Transverse colon (tissue), 4 donors: ENCODE measurements around the gene GLI1.

Experiments
- POLR2A ChIP-seq: fragments of 450-650 bp; IDR thresholded peaks from one replicate; pipeline ENCODE4 v1.6.1; 2016; ENCODE audit warnings: antibody characterized with exemption, mild to moderate bottlenecking, moderate library complexity
- POLR2AphosphoS5 ChIP-seq, 3 donors: sonication (generic); formaldehyde crosslinking; IDR thresholded peaks; one replicate each; pipeline ENCODE4 v1.6.1; 2016; ENCODE audit warnings: antibody characterized with exemption in 3 of 3
- TF ChIP-seq, protein P1 (sequence below), 5 experiments: fragments of 200-600 bp in 3 of 5; fragments of 450-650 bp in 2 of 5; sonication (generic) in 3 of 5; IDR thresholded peaks; 1 replicate in 2 of 5; 2 replicates in 3 of 5; pipeline ENCODE4 v1.5.1; 2016 to 2017; ENCODE audit warnings: antibody characterized with exemption in 5 of 5, inconsistent platforms in 3 of 5, mild to moderate bottlenecking in 2 of 5, moderate library complexity in 1 of 5

DNA sequence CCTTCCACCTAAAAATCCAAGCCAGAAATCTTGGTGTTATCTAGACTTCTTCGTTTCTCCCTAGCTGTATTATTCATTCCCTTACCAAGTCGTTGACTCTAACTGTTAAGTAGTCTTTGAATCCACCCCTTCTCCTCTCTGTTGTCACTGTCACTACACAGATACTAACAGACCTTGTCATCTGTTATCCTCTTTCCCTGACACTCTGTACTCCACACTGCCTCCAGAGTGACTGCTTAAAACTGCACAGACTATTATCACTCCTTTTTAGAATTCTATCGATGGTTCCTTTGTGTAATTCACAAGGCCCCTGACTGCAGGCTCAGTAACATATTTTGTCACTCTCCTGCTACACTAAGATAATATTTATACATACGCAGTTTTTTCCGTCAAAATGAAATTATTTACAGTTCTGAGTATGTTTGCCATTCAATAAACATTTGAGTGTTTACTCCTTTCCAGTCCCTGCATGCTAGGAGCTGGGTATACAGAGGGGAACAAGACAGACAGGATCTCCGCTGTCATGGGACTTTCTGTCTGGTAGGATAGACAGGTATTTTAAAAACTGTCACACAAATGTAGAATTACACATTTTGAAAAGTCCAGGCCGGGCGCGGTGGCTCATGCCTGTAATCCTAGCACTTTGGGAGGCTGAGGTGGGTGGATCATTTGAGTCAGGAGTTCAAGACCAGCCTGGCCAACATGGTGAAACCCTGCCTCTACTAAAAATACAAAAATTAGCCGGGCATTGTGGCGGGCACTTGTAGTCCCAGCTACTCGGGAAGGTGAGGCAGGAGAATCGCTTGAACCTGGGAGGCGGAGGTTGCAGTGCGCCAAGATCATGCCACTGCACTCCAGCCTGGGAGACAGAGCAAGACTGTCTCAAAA is 32.1 kb downstream of the GLI1 start:
- TF ChIP-seq, protein P1, sequence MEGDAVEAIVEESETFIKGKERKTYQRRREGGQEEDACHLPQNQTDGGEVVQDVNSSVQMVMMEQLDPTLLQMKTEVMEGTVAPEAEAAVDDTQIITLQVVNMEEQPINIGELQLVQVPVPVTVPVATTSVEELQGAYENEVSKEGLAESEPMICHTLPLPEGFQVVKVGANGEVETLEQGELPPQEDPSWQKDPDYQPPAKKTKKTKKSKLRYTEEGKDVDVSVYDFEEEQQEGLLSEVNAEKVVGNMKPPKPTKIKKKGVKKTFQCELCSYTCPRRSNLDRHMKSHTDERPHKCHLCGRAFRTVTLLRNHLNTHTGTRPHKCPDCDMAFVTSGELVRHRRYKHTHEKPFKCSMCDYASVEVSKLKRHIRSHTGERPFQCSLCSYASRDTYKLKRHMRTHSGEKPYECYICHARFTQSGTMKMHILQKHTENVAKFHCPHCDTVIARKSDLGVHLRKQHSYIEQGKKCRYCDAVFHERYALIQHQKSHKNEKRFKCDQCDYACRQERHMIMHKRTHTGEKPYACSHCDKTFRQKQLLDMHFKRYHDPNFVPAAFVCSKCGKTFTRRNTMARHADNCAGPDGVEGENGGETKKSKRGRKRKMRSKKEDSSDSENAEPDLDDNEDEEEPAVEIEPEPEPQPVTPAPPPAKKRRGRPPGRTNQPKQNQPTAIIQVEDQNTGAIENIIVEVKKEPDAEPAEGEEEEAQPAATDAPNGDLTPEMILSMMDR (IDR thresholded peaks at IDR 0.05), result no peak
- TF ChIP-seq POLR2AphosphoS5 (IDR thresholded peaks at IDR 0.05), result no peak
- no peak for TF ChIP-seq POLR2A
